Measurements from ENCODE around the gene ING2. TPM values are rescaled to one million over a fixed set of nuclear protein-coding genes. Genes with fewer than 3 reads are reported as not detected.

Gene ING2
- total and polyA plus RNA-seq, 5 donors = 5.4 to 10.5 (median 7.7) TPM

GRCh38 chr4:183522821-183523220 lies 18.0 kb downstream of the ING2 start:
- no peak overlapping the region for H3K27ac ChIP-seq (ENCODE audit: low read length)
- DNase-seq (no peak), ATAC-seq (no peak)
- H3K4me1 ChIP-seq (ENCODE audit: control insufficient read depth, insufficient read depth, low read length) = no peaks in the 10 kb centered on the region
- H3K9me3 ChIP-seq (ENCODE audit: control insufficient read depth, low read length) = no peaks in the 10 kb centered on the region
- intact Hi-C loops (cut with DNase I) = no loop called here
- no peak overlapping the region for H3K4me3 ChIP-seq (ENCODE audit: low read length)
- 74% methylated on average over 4 of the region's 4 CpGs for WGBS
- no peaks in the 10 kb centered on the region for H3K27me3 ChIP-seq (ENCODE audit: control insufficient read depth, insufficient read depth)

GRCh38 chr4:183527326-183527725 lies 22.5 kb downstream of the ING2 start:
- Histone ChIP-seq H3K4me3 (ENCODE audit: low read length) (no peak overlapping the region), H3K9me3 (ENCODE audit: control insufficient read depth, low read length) (no peaks in the 10 kb centered on the region), H3K4me1 (ENCODE audit: control insufficient read depth, insufficient read depth, low read length) (no peaks in the 10 kb centered on the region), H3K27me3 (ENCODE audit: control insufficient read depth, insufficient read depth) (no peaks in the 10 kb centered on the region), H3K27ac (ENCODE audit: low read length) (no peak overlapping the region)
- DNase-seq (no peak), ATAC-seq (no peak)
- WGBS = 48% methylated on average over 2 of the region's 2 CpGs
- intact Hi-C loops (cut with DNase I) = no loop called here

GRCh38 chr4:183532821-183533220 lies 28.0 kb downstream of the ING2 start:
- Histone ChIP-seq H3K4me1 (ENCODE audit: control insufficient read depth, insufficient read depth, low read length) (no peaks in the 10 kb centered on the region), H3K27ac (ENCODE audit: low read length) (no peak overlapping the region), H3K4me3 (ENCODE audit: low read length) (no peak overlapping the region), H3K9me3 (ENCODE audit: control insufficient read depth, low read length) (no peaks in the 10 kb centered on the region), H3K27me3 (ENCODE audit: control insufficient read depth, insufficient read depth) (no peaks in the 10 kb centered on the region)
- intact Hi-C loops (cut with DNase I) = no loop called here
- ATAC-seq (no peak), DNase-seq (no peak)
- WGBS = 72% methylated on average over 4 of the region's 4 CpGs

- no peak for DNase-seq
- Histone ChIP-seq H3K4me1 (ENCODE audit: control insufficient read depth, insufficient read depth, low read length) (no peaks in the 10 kb centered on the region), H3K27ac (ENCODE audit: low read length) (no peak overlapping the region), H3K4me3 (ENCODE audit: low read length) (no peak overlapping the region), H3K9me3 (ENCODE audit: control insufficient read depth, low read length) (no peaks in the 10 kb centered on the region), H3K27me3 (ENCODE audit: control insufficient read depth, insufficient read depth) (no peaks in the 10 kb centered on the region)
- ATAC-seq = no peak
- 65% methylated on average over 23 of the region's 23 CpGs for WGBS
- intact Hi-C loops (cut with DNase I) = no loop called here
Measured at GRCh38 chr4:183533698-183534097, 28.8 kb downstream of the ING2 start.

- H3K4me1 ChIP-seq (ENCODE audit: control insufficient read depth, insufficient read depth, low read length) = peaks cover 2% of the 10 kb centered on the region
- H3K4me3 ChIP-seq (ENCODE audit: low read length) = no peak overlapping the region
- DNase-seq = no peak
- H3K9me3 ChIP-seq (ENCODE audit: control insufficient read depth, low read length) = peaks cover 3% of the 10 kb centered on the region
- H3K27me3 ChIP-seq (ENCODE audit: control insufficient read depth, insufficient read depth) = no peaks in the 10 kb centered on the region
- no peak overlapping the region for H3K27ac ChIP-seq (ENCODE audit: low read length)
- 61% methylated on average over 13 of the region's 13 CpGs for WGBS
- no peak for ATAC-seq
- intact Hi-C loops (cut with DNase I) = no loop called here
Measured at GRCh38 chr4:183540410-183541009, 35.7 kb downstream of the ING2 start.

- Histone ChIP-seq H3K9me3 (ENCODE audit: control insufficient read depth, low read length) (peaks cover 3% of the 10 kb centered on the region), H3K4me3 (ENCODE audit: low read length) (no peak overlapping the region), H3K27ac (ENCODE audit: low read length) (no peak overlapping the region), H3K27me3 (ENCODE audit: control insufficient read depth, insufficient read depth) (no peaks in the 10 kb centered on the region), H3K4me1 (ENCODE audit: control insufficient read depth, insufficient read depth, low read length) (peaks cover 2% of the 10 kb centered on the region)
- DNase-seq (peak in 1 of 3 donors; percentile 50), ATAC-seq (peak; percentile 29 to 70)
- 43% methylated on average over 13 of the region's 13 CpGs for WGBS
- intact Hi-C loops (cut with DNase I) = no loop called here
Measured at GRCh38 chr4:183541010-183541751, 36.3 kb downstream of the ING2 start.

- Histone ChIP-seq H3K27me3 (ENCODE audit: control insufficient read depth, insufficient read depth) (no peaks in the 10 kb centered on the region), H3K4me3 (ENCODE audit: low read length) (no peak overlapping the region), H3K9me3 (ENCODE audit: control insufficient read depth, low read length) (peaks cover 3% of the 10 kb centered on the region), H3K27ac (ENCODE audit: low read length) (no peak overlapping the region), H3K4me1 (ENCODE audit: control insufficient read depth, insufficient read depth, low read length) (peaks cover 2% of the 10 kb centered on the region)
- intact Hi-C loops (cut with DNase I) = no loop called here
- DNase-seq (no peak), ATAC-seq (no peak)
- WGBS = 37% methylated on average over 3 of the region's 3 CpGs
Measured at GRCh38 chr4:183541752-183542040, 36.8 kb downstream of the ING2 start.

GRCh38 chr4:183543435-183543834 lies 38.6 kb downstream of the ING2 start:
- Histone ChIP-seq H3K4me3 (ENCODE audit: low read length) (no peak overlapping the region), H3K27me3 (ENCODE audit: control insufficient read depth, insufficient read depth) (no peaks in the 10 kb centered on the region), H3K4me1 (ENCODE audit: control insufficient read depth, insufficient read depth, low read length) (peaks cover 2% of the 10 kb centered on the region), H3K9me3 (ENCODE audit: control insufficient read depth, low read length) (peaks cover 3% of the 10 kb centered on the region), H3K27ac (ENCODE audit: low read length) (no peak overlapping the region)
- DNase-seq (no peak), ATAC-seq (no peak)
- WGBS = 66% methylated on average over 2 of the region's 2 CpGs
- intact Hi-C loops (cut with DNase I) = no loop called here

GRCh38 chr4:183544109-183544508 lies 39.3 kb downstream of the ING2 start:
- Histone ChIP-seq H3K4me3 (ENCODE audit: low read length) (no peak overlapping the region), H3K9me3 (ENCODE audit: control insufficient read depth, low read length) (peaks cover 3% of the 10 kb centered on the region), H3K27ac (ENCODE audit: low read length) (no peak overlapping the region), H3K27me3 (ENCODE audit: control insufficient read depth, insufficient read depth) (no peaks in the 10 kb centered on the region), H3K4me1 (ENCODE audit: control insufficient read depth, insufficient read depth, low read length) (peaks cover 2% of the 10 kb centered on the region)
- ATAC-seq (no peak), DNase-seq (no peak)
- intact Hi-C loops (cut with DNase I) = no loop called here
- WGBS = 81% methylated on average over 5 of the region's 5 CpGs

GRCh38 chr4:183546376-183546775 lies 41.5 kb downstream of the ING2 start:
- DNase-seq (no peak), ATAC-seq (no peak)
- Histone ChIP-seq H3K27ac (ENCODE audit: low read length) (no peak overlapping the region), H3K27me3 (ENCODE audit: control insufficient read depth, insufficient read depth) (no peaks in the 10 kb centered on the region), H3K4me1 (ENCODE audit: control insufficient read depth, insufficient read depth, low read length) (no peaks in the 10 kb centered on the region), H3K9me3 (ENCODE audit: control insufficient read depth, low read length) (peaks cover 3% of the 10 kb centered on the region), H3K4me3 (ENCODE audit: low read length) (no peak overlapping the region)
- WGBS = 94% methylated on average over 6 of the region's 6 CpGs
- intact Hi-C loops (cut with DNase I) = no loop called here

GRCh38 chr4:183548306-183548705 lies 43.4 kb downstream of the ING2 start:
- Histone ChIP-seq H3K4me3 (ENCODE audit: low read length) (no peak overlapping the region), H3K9me3 (ENCODE audit: control insufficient read depth, low read length) (peaks cover 3% of the 10 kb centered on the region), H3K27ac (ENCODE audit: low read length) (no peak overlapping the region), H3K27me3 (ENCODE audit: control insufficient read depth, insufficient read depth) (no peaks in the 10 kb centered on the region), H3K4me1 (ENCODE audit: control insufficient read depth, insufficient read depth, low read length) (no peaks in the 10 kb centered on the region)
- ATAC-seq = no peak
- intact Hi-C loops (cut with DNase I) = no loop called here
- 74% methylated on average over 3 of the region's 3 CpGs for WGBS
- DNase-seq = no peak
